HFF-Myc (cell line): ENCODE data around the gene IDH2.
"Not testable (repeated sequence)": the region's sequence is repeated elsewhere in the genome, so short reads cannot be mapped to it uniquely, and the experiment has no call there.

Experiments
- DNase-seq: peaks from one replicate; pipeline ENCODE4 v3.0.0-alpha.2; 2011; ENCODE audit warnings: low read depth; ENCODE audit errors: extremely low read depth
- H3K4me3 ChIP-seq: replicated peaks from 2 replicates; pipeline ENCODE4 v1.5.1; 2011; ENCODE audit warnings: low read depth, mild to moderate bottlenecking, control low read depth, low read length
- CTCF ChIP-seq: IDR thresholded peaks from 2 replicates; pipeline ENCODE4 v1.5.1; 2012; ENCODE audit warnings: mild to moderate bottlenecking, low read depth, low read length, control low read depth; ENCODE audit errors: missing control alignments

IDH2 gene

DNA sequence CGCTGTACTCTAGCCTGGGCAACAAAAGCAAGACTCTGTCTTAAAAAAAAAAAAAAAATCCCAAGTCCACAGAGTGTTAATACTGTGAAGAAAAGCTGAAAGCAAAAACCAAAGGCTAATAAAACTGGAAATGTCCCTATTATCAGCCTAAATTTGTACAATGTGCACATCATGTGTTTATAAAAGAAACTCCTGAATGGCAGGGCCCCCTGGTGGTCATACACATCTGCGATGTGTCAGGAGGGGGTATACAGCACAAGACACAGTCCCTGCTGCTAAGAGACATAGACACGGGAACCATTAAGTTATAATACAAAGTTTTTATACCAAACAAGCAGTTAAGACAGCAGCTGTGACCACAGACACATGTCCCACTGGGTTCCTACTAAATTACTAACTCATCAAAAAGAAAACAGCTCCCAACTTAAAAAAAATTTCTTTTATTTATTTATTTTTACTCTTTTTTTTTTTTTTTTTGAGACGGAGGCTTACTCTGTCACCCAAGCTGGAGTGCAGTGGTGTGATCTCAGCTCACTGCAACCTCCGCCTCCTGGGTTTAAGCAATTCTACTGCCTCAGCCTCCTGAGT, 31.0 kb downstream of the IDH2 start:
- peak; percentile 81 for TF ChIP-seq CTCF
- peak; percentile 76 for DNase-seq
- H3K4me3 ChIP-seq, result no peak overlapping the region

DNA sequence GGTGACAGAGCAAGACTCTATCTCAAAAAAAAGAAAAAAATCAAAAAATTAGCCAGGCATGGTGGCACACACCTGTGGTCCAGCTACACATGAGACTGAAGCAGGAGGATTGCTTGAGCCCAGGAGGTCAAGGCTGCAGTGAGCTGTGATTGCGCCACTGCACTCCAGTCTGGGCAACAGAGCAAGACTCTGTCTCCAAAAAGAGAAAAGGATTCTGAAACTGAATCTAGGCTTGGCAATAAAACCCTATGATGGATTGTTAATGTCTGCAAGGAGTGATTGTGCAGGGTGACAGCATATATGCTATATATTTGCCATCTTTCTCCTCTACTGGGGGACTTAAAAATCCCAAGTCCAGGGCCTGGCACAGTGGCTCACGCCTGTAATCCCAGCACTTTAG, 31.6 kb downstream of the IDH2 start:
- not testable (repeated sequence) for H3K4me3 ChIP-seq, DNase-seq

DNA sequence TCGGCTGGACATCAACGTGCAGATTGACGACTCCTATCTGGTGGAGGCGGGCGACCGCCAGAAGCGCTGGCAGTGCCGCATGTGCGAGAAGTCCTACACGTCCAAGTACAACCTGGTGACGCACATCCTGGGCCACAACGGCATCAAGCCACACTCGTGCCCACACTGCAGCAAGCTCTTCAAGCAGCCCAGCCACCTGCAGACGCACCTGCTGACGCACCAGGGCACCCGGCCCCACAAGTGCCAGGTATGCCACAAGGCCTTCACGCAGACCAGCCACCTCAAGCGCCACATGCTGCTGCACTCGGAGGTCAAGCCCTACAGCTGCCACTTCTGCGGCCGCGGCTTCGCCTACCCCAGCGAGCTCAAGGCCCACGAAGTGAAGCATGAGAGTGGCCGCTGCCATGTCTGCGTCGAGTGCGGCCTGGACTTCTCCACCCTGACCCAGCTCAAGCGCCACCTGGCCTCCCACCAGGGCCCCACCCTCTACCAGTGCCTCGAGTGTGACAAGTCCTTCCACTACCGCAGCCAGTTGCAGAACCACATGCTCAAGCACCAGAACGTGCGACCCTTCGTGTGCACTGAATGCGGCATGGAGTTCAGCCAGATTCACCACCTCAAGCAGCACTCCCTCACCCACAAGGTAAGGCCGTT, 34.2 kb downstream of the IDH2 start:
- no peak overlapping the region for H3K4me3 ChIP-seq
- DNase-seq, result no peak
- no peak for TF ChIP-seq CTCF

GRCh38 chr15:90067181-90067952, 34.9 kb downstream of the IDH2 start:
- no peak for TF ChIP-seq CTCF
- H3K4me3 ChIP-seq, result no peak overlapping the region
- no peak for DNase-seq

GRCh38 chr15:90065682-90066049, 36.6 kb downstream of the IDH2 start:
- TF ChIP-seq CTCF, result no peak
- no peak overlapping the region for H3K4me3 ChIP-seq
- DNase-seq, result no peak

DNA sequence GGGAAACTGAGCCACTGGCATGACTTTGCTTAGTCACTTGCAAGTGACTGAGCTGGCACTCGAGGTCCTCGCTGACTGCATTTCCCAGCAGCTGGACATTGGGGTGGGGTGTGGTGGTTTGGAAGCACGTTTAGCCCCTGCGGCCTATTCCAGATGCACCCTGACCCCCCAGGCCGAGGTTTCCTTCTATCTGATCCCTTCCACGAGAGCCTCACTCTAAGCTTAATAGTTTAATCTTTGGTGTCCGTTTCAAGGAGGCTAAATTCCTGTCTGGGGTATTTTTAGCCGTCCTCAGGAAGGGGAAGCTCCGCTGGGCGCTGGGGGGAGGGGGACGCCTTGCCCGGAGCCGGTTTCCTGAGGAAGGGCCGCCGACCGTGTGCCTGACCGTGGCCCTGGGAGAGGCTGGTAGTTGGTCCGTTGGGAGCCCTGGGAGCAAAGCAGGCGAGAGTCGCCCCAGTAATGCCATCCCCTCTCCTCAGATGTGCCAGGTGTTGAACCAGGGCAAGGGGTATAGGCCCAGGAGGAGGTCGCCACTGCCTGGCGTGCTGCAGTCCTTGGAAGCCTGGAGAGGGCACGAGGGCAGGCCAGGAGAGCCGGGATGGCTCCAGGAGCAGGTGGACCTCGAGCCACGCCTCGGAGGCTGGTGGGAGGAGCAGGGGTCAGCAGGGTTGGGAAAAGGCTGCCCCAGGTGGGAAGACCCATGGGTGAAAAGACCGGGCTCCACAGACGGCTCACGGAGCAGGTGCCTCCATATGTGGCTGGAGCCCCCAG, 37.2 kb downstream of the IDH2 start:
- no peak overlapping the region for H3K4me3 ChIP-seq
- no peak for TF ChIP-seq CTCF
- no peak for DNase-seq

DNA sequence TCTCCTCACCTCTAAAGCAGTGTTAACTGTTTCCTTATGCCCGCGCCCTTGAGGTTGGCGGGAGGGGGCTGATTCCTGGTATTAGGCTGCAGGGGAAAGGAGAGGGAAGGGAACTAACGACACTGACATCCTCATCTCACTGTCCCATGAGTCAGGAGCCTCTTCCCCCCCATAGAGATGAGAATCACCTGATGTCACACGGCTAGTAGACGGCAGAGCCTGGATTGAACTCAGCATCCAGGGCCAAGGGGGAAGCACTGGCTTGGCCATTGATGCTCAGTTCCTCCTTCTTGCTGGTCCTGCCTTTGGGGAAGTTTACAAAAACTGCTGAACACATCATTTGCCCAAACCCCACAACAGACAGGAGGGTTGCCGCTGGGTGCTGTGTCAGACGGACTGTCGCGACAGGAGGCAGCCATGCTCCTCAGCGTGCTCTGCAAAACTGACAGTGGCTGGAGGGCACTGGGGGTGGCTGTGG, 38.5 kb downstream of the IDH2 start:
- TF ChIP-seq CTCF, result no peak

More for the DNA sequence above, 38.5 kb downstream of the IDH2 start:
- no peak for DNase-seq
- H3K4me3 ChIP-seq, result no peak overlapping the region
